Right lobe of liver (tissue), 6 donors: ENCODE data around the gene BTF3L4. TPM values are rescaled to one million over a fixed set of nuclear protein-coding genes. Genes with fewer than 3 reads are reported as not detected.
"Not testable (repeated sequence)": the region's sequence is repeated elsewhere in the genome, so short reads cannot be mapped to it uniquely, and the experiment has no call there.

Experiments
- ATAC-seq, 4 donors: fragments of 200-7000 bp; cut with Tn5 transposase; one replicate each; pipeline ENCODE4 v1.9.1; 2020; ENCODE audit warnings: mild to moderate bottlenecking in 4 of 4, moderate library complexity in 4 of 4
- DNase-seq, 3 donors: peaks; one replicate each; pipeline ENCODE4 v3.0.0-alpha.2; 2020
- H3K27ac ChIP-seq, 3 donors: fragments of 200-600 bp; one replicate each; pipeline ENCODE4 v1.8.0; 2022
- H3K27me3 ChIP-seq, 2 donors: fragments of 200-600 bp; one replicate each; pipeline ENCODE4 v1.8.0; 2022
- H3K36me3 ChIP-seq, 4 donors: fragments of 200-600 bp; sonication (generic) in 1 of 4; one replicate each; pipeline versions ENCODE4 v1.5.1 to v1.8.0; 2017 to 2022; ENCODE audit warnings: control low read depth in 1 of 4
- H3K4me1 ChIP-seq, 4 donors: fragments of 200-600 bp; sonication (generic) in 1 of 4; one replicate each; pipeline versions ENCODE4 v1.5.1 to v1.8.0; 2017 to 2022; ENCODE audit warnings: control low read depth in 1 of 4
- H3K4me3 ChIP-seq, 3 donors: fragments of 200-600 bp; one replicate each; pipeline ENCODE4 v1.8.0; 2022
- H3K9me3 ChIP-seq, 4 donors: fragments of 200-600 bp; sonication (generic) in 1 of 4; one replicate each; pipeline versions ENCODE4 v1.5.1 to v1.8.0; 2017 to 2022; ENCODE audit warnings: control low read depth in 1 of 4
- POLR2A ChIP-seq: fragments of 450-650 bp; IDR thresholded peaks from one replicate; pipeline ENCODE4 v1.6.1; 2017; ENCODE audit warnings: antibody characterized with exemption, mild to moderate bottlenecking
- WGBS: methylation state at CpG from one replicate; pipeline ENCODE4 v1.1.6; 2018; ENCODE audit warnings: low coverage, low lambda C conversion rate; ENCODE audit not compliant: insufficient coverage; ENCODE audit errors: missing lambda C conversion rate; 5-methylcytosine and 5-hydroxymethylcytosine counted together
- intact Hi-C, 2 donors: fragments of 100-400 bp; cut with DNase I; formaldehyde crosslinking; loops; one replicate each; pipeline versions ENCODE4 v1.11.2 to v1.14.1; 2022
- total RNA-seq, 6 experiments: library from RNA; depleted of rRNA in 2 of 6; stranded (reverse); fragments of >200 nt in 2 of 6; fragmentation: NEBNext Ultra II Directional in 3 of 6; extraction: Animal tissue kit (Norgen Biotek cat#: 25700) in 3 of 6; gene quantifications; one replicate each; pipeline versions ENCODE4 v1.1.0 to v1.2.4, GENCODE V29; 2016 to 2023
- TF ChIP-seq, protein P1 (sequence below), 4 donors: fragments of 200-600 bp in 3 of 4; fragments of 450-650 bp in 1 of 4; IDR thresholded peaks; one replicate each; pipeline versions ENCODE4 v1.5.1 to v1.8.0; 2016 to 2022; ENCODE audit warnings: antibody characterized with exemption in 4 of 4, mild to moderate bottlenecking in 2 of 4
- donor health status: DM: no; HTN: yes; CAD: no.
- donor health status: DM: no; HTN: no; CAD: no.
- donor health status: DM: no; HTN: no; CAD: no.
- donor health status: DM: no; HTN: yes; CAD: no.
- donor health status: DM: no; HTN: yes; CAD: no.

BTF3L4 gene
- total RNA-seq, 6 experiments from 2014 or later, result 11.9 to 26.2 (median 15.2) TPM

DNA sequence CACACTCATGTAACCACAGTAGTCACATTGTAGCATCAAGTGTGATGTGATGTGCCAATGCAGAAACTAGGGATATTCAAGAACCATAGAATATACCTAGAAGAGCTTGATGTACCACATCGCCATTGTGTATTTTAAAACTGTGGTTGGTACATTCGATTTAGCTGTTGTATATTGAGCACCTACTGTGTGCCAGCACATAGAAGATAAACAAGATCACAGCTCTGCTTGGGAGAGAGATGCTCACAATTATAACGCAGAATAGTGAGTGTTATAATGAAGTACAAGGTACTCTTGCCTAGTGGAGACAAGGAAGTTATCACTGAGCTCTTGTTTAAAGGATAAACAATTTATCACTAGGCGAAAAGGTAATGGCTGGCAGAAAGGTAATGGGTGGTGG, 4.7 kb downstream of the BTF3L4 start:
- H3K4me1 ChIP-seq, result peaks cover 0 to 10% (median 5%) of the 10 kb centered on the region in 4 donors
- peaks cover 0 to 36% (median 16%) of the 10 kb centered on the region in 4 donors for H3K36me3 ChIP-seq
- no peaks in the 10 kb centered on the region for H3K9me3 ChIP-seq
- H3K27ac ChIP-seq, result no peak overlapping the region
- 97% methylated on average over 4 of the region's 4 CpGs for WGBS
- intact Hi-C loops, result no loop called here
- ATAC-seq (no peak), DNase-seq (no peak)
- no peak for TF ChIP-seq POLR2A
- TF ChIP-seq, protein P1, sequence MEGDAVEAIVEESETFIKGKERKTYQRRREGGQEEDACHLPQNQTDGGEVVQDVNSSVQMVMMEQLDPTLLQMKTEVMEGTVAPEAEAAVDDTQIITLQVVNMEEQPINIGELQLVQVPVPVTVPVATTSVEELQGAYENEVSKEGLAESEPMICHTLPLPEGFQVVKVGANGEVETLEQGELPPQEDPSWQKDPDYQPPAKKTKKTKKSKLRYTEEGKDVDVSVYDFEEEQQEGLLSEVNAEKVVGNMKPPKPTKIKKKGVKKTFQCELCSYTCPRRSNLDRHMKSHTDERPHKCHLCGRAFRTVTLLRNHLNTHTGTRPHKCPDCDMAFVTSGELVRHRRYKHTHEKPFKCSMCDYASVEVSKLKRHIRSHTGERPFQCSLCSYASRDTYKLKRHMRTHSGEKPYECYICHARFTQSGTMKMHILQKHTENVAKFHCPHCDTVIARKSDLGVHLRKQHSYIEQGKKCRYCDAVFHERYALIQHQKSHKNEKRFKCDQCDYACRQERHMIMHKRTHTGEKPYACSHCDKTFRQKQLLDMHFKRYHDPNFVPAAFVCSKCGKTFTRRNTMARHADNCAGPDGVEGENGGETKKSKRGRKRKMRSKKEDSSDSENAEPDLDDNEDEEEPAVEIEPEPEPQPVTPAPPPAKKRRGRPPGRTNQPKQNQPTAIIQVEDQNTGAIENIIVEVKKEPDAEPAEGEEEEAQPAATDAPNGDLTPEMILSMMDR (IDR thresholded peaks at IDR 0.05), result no peak
- H3K4me3 ChIP-seq, result no peak overlapping the region
- no peaks in the 10 kb centered on the region for H3K27me3 ChIP-seq

DNA sequence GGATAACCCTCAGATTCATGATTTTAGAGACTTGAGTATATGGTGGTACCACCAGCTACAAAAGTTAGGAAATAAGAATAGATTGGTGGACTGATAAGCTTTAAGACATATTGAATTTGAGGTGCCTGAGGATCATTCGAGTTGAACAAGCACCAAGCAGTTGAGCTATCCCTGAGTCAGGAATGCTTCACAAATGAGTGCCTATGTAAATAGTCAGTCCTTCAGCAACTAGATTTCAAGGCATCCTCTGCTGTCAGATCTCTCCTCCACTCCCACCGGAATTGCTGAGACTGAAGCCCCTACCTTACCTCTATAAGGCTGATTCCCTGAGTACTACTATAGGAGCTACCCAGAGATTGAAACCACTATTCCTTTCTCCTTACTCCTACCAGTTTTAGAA, 7.1 kb downstream of the BTF3L4 start:
- Histone ChIP-seq H3K9me3 (no peaks in the 10 kb centered on the region), H3K27me3 (no peaks in the 10 kb centered on the region), H3K4me3 (no peak overlapping the region), H3K27ac (no peak overlapping the region), H3K4me1 (no peaks in the 10 kb centered on the region), H3K36me3 (peaks cover 0 to 51% (median 24%) of the 10 kb centered on the region in 4 donors)
- DNase-seq (no peak), ATAC-seq (no peak)
- whole genome bisulfite sequencing, result 83% methylated on average over 2 of the region's 2 CpGs
- TF ChIP-seq POLR2A, result no peak
- TF ChIP-seq, protein P1 (IDR thresholded peaks at IDR 0.05), result no peak
- intact Hi-C loops, result no loop called here

DNA sequence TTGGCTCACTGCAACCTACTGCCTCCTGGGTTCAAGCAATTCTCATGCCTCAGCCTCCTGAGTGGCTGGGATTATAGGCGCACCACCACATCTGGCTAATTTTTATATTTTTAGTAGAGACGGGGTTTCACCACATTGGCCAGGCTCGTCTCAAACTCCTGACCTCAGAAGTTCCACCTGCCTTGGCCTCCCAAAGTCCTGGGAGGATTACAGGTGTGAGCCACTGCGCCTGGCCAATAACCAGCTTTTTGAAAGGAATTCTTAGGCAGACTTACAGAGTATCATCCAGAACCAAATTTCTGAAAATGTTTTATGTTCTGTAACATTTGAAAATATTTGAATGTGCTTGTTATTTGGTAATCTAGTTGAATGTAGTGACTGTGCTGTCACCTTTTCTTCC, 14.6 kb downstream of the BTF3L4 start:
- ATAC-seq (no peak), DNase-seq (no peak)
- TF ChIP-seq POLR2A, result no peak
- TF ChIP-seq, protein P1 (IDR thresholded peaks at IDR 0.05), result no peak
- intact Hi-C loops, result no loop called here
- Histone ChIP-seq H3K27me3 (no peaks in the 10 kb centered on the region), H3K4me3 (no peak overlapping the region), H3K9me3 (no peaks in the 10 kb centered on the region), H3K36me3 (peaks cover 0 to 27% (median 8%) of the 10 kb centered on the region in 4 donors), H3K4me1 (no peaks in the 10 kb centered on the region), H3K27ac (no peak overlapping the region)
- WGBS, result 89% methylated on average over 3 of the region's 4 CpGs

- intact Hi-C loops, result no loop called here
- no peak for TF ChIP-seq POLR2A
- TF ChIP-seq, protein P1 (IDR thresholded peaks at IDR 0.05), result no peak
- H3K9me3 ChIP-seq, result no peaks in the 10 kb centered on the region
- no peak overlapping the region for H3K4me3 ChIP-seq
- peaks cover 0 to 14% (median 2%) of the 10 kb centered on the region in 4 donors for H3K36me3 ChIP-seq
- no peak for DNase-seq
- H3K27me3 ChIP-seq, result no peaks in the 10 kb centered on the region
- no peak for ATAC-seq
- no peaks in the 10 kb centered on the region for H3K4me1 ChIP-seq
- H3K27ac ChIP-seq, result no peak overlapping the region
- 100% methylated on average over 4 of the region's 6 CpGs for WGBS
These were observed 16.2 kb downstream of the BTF3L4 start for GRCh38 chr1:52072291-52072690.

GRCh38 chr1:52077277-52077676, 21.2 kb downstream of the BTF3L4 start:
- H3K4me3 ChIP-seq, H3K27ac ChIP-seq, ATAC-seq, DNase-seq, H3K9me3 ChIP-seq, H3K4me1 ChIP-seq, intact Hi-C loops, H3K27me3 ChIP-seq: not testable (repeated sequence)
- 88% methylated on average over 6 of the region's 6 CpGs for WGBS
- peaks cover 0 to 11% (median 2%) of the 10 kb centered on the region in 4 donors for H3K36me3 ChIP-seq
